ENCODE measurements around the gene PAFAH1B1. TPM values are rescaled to one million over a fixed set of nuclear protein-coding genes. Genes with fewer than 3 reads are reported as not detected.
"Not testable (repeated sequence)": the region's sequence is repeated elsewhere in the genome, so short reads cannot be mapped to it uniquely, and the experiment has no call there.

PAFAH1B1 gene
- 100 to 1,000 TPM; 151 to 171 TPM for total RNA-seq

DNA sequence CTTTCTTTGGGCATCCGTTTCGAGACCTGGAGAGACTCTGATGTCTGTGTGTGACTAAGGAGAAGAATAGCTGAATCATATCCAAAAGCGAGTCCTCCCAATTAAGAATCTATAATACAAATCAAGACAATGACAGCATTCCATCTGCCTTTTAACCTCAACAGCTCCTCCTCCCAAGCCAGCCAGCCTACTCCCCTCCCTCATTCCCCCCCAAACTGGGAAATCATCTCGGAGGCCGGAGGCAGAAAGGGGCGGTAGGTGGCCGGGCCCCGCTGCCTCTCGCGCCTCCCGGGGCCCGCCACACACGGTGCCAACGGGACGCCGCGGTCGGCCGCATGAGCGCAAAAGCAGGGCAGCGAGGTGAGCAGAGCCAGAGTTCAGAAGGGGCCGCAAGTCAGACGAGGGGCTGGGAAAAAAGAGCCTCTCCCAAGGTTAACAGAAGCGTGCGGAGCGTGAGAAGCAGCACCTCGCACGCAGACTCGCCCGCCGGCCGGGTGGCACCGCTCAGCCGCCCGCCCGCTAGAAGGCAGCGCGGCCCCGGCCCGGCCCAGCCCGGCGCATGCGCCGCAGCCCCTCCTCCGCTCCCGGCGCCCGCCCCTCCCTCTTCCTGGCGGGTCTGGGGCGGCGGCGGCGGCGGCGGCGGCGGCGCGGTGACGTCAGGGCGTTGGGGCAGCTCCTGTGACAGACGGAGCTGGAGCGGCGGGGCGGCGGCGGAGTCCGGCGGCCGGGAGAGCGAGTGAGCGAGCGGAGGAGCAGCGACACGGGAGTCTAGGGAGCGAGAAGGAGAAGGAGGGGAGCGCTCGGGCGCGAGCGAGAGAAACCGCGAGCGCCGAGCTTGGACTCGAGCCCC lies at the start of gene PAFAH1B1:
PAFAH1B1 (plus strand) TSS at position 684 of the 850 bp plus-strand sequence. CDS start 44,635 bp downstream, outside the sequence.
- Mint-ChIP-seq H3K4me3 (peak within 1 kb of the TSS; percentile 95), H3K27me3 (peaks cover 3% of the 10 kb centered on the region), H3K4me1 (peaks cover 21% of the 10 kb centered on the region), H3K9me3 (no peaks in the 10 kb centered on the region), H3K27ac (peak within 1 kb of the TSS; percentile 92), H3K36me3 (peaks cover 10% of the 10 kb centered on the region)
- ATAC-seq (ENCODE audit: low read depth) (peak; percentile 82), DNase-seq (peak; percentile 99)
- POLR2A ChIA-PET = interaction anchor here (1.0 to 2.2 kb wide), 6 partner anchors 13 to 200 kb away, joined by 3 to 16 read pairs (median 4); partner anchors contain the start of gene METTL16

DNA sequence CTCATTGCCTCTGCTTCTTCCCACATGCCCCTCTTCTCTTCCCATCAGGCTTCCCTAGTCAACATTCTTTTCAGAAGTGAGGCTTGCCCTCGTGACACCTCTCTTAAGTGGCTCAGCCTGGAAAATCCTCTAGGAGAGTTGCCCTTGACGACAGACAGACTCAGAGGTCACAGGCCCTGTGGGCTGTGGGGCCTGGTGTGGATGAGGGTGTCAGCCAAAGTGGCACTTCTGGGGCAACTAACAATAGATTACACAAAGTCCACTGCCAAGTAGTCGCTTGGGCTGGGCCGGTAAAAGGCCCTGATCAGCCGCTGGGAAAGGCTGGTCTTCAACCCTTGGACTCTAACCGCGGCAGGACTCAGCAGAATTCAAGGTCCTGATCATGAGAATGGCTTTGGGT lies 48.1 kb upstream of the PAFAH1B1 start:
- H3K4me1 Mint-ChIP-seq = peaks cover 4% of the 10 kb centered on the region
- H3K36me3 Mint-ChIP-seq = no peaks in the 10 kb centered on the region
- POLR2A ChIA-PET = no interaction called here
- ATAC-seq (ENCODE audit: low read depth) (no peak), DNase-seq (no peak)
- no peak overlapping the region for H3K4me3 Mint-ChIP-seq
- peaks cover 3% of the 10 kb centered on the region for H3K27me3 Mint-ChIP-seq
- H3K9me3 Mint-ChIP-seq = no peaks in the 10 kb centered on the region
- no peak overlapping the region for H3K27ac Mint-ChIP-seq

DNA sequence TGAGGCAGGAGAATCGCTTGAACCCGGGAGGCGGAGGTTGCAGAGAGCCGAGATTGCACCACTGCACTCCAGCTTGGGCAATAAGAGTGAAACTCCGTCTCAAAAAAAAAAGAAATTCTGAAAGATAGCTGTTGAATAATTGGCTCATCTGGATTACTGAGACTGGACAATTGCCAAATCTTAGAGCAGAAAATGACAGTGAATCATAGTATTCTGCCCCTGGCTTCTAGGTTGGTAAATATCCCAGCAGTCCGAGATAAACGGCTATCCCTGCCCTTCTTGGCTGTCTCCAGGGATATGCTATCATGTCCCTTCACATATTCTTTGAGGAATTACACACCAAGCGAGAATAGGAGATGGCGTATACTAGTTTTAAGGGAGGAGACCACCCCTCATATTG lies 46.3 kb upstream of the PAFAH1B1 start:
- Mint-ChIP-seq H3K4me1 (peaks cover 4% of the 10 kb centered on the region), H3K27me3 (peaks cover 6% of the 10 kb centered on the region), H3K36me3 (no peaks in the 10 kb centered on the region), H3K9me3 (no peaks in the 10 kb centered on the region), H3K27ac (no peak overlapping the region), H3K4me3 (no peak overlapping the region)
- POLR2A ChIA-PET = interaction anchor here (0.6 to 0.7 kb wide), 2 partner anchors 27 to 141 kb away, joined by 3 to 5 read pairs; no protein-coding TSS in a partner anchor
- DNase-seq = no peak
- ATAC-seq (ENCODE audit: low read depth) = no peak

DNA sequence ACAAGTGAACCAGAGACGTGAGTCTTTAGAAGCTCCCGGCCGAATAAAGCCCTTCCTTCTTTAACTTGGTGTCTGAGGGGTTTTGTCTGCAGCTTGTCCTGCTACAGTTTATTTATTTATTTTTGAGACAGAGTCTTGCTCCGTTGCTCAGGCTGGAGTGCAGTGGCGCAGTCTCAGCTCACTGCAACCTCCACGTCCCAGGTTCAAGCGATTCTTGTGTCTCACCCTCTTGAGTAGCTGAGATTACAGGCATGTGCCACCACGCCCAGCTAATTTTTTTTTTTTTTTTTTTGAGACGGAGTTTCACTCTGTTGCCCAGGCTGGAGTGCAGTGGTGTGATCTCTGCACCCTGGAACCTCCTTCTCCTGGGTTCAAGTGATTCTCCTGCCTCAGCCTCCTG lies 45.4 kb upstream of the PAFAH1B1 start:
- H3K36me3 Mint-ChIP-seq; H3K27me3 Mint-ChIP-seq; DNase-seq; H3K4me1 Mint-ChIP-seq; H3K4me3 Mint-ChIP-seq; ATAC-seq (ENCODE audit: low read depth); H3K27ac Mint-ChIP-seq; H3K9me3 Mint-ChIP-seq: not testable (repeated sequence)
- POLR2A ChIA-PET = interaction anchor here (0.6 to 0.7 kb wide), 2 partner anchors 57 to 140 kb away, joined by 3 to 5 read pairs; no protein-coding TSS in a partner anchor

DNA sequence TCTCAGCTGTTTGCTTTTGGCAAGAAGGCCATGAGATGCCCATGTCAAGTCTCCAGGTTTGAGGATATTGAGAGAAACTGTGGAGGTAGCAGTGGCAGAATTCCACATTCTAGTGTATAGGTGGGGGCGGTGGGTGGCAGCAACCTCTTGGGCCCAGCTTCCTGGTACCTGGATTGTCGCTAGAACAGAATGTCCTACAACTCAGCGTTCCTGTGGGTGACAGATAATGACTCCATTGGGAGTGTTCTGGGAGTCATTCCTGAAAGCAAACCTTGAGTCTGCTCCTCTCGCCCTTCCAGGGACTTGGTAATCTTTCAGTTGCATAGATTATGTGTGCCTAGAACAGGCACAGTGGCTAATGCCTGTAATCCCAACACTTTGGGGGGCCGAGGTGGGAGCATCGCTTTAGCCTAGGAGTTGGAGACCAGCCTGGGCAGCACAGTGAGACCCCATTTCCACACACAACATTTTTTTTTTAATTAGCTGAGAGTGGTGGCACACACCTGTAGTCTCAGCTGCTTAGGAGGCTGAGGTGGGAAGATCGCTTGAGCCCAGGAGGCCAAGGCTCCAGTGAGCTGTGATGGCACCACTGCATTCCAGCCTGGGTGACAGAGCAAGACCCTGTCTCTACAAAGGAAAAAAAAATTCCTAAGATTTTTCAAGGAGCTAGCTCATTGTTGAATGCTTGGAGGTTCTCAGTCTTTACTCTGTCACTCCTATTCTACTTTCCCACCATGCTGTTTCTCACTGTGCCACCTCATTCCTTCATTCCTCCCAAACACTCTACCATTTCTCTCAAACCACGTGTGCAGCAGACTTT lies 43.9 kb upstream of the PAFAH1B1 start:
- POLR2A ChIA-PET = no interaction called here
- peaks cover 6% of the 10 kb centered on the region for H3K27me3 Mint-ChIP-seq
- DNase-seq (no peak), ATAC-seq (ENCODE audit: low read depth) (no peak)
- no peaks in the 10 kb centered on the region for H3K9me3 Mint-ChIP-seq
- H3K4me1 Mint-ChIP-seq = no peaks in the 10 kb centered on the region
- H3K4me3 Mint-ChIP-seq = no peak overlapping the region
- no peak overlapping the region for H3K27ac Mint-ChIP-seq
- no peaks in the 10 kb centered on the region for H3K36me3 Mint-ChIP-seq

DNA sequence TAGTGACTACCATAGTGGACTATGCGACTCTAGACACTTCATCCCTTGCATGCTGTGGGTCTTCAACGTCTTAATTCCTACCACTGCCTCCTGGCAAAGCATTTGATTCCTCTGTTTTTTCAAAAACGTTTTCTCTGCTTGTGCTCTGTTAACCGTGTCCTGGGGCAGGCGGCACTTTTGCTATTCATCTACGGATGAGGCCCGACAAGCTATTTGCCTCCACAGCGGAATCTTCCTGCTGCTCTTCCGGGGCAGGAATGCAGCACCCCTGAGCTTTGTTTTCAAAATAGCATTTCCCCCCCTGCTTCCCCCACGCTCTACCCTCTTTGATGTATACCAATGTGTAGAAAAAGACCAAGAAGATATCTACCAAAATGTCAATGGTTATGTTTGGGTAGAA lies 42.0 kb upstream of the PAFAH1B1 start:
- Mint-ChIP-seq H3K36me3 (no peaks in the 10 kb centered on the region), H3K27ac (no peak overlapping the region), H3K4me1 (no peaks in the 10 kb centered on the region), H3K27me3 (peaks cover 6% of the 10 kb centered on the region), H3K9me3 (no peaks in the 10 kb centered on the region), H3K4me3 (no peak overlapping the region)
- no peak for ATAC-seq (ENCODE audit: low read depth)
- POLR2A ChIA-PET = no interaction called here
- DNase-seq = no peak

DNA sequence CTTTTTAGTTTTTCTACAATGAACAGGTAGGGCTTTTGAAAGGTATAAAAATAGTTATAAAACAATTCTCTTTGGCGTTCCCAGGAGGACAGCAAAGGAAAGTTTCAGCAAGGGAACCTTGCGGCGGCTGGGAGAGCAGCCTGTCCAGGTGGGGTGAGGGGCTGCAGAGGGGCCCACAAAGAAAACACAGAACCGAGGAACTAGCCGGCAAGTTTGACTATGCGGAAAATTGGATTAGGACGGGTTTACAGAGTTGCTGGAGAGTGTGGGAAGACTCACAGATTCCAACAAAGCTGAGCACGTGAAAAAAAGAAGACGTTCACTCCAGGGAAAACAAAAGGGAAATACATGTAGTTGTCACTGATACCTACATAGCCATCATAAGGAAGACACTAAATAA lies 41.5 kb upstream of the PAFAH1B1 start:
- DNase-seq = no peak
- no peaks in the 10 kb centered on the region for H3K4me1 Mint-ChIP-seq
- no peak for ATAC-seq (ENCODE audit: low read depth)
- POLR2A ChIA-PET = no interaction called here
- no peaks in the 10 kb centered on the region for H3K9me3 Mint-ChIP-seq
- H3K36me3 Mint-ChIP-seq = no peaks in the 10 kb centered on the region
- H3K27ac Mint-ChIP-seq = no peak overlapping the region
- no peak overlapping the region for H3K4me3 Mint-ChIP-seq
- H3K27me3 Mint-ChIP-seq = peaks cover 6% of the 10 kb centered on the region

DNA sequence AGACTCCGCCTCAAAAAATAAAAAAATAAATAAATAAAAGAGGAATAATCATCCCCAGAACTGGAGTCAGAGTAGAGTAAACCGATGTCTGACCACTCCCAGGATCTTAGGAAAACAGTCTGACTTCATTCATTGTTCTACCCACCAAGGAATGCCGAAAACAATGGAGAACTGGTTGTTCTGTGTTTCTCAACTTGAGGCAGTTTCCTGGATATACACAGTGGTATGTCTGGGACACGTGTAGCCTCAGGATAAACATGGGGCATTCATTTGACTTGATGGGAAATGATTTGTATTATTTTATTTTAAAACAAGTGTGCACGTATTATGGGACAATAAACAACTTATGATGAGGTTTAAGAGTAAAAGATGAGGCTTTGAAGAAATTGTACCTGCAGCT lies 32.8 kb upstream of the PAFAH1B1 start:
- no peaks in the 10 kb centered on the region for H3K27me3 Mint-ChIP-seq
- no peaks in the 10 kb centered on the region for H3K36me3 Mint-ChIP-seq
- H3K4me3 Mint-ChIP-seq = no peak overlapping the region
- no peak for ATAC-seq (ENCODE audit: low read depth)
- POLR2A ChIA-PET = interaction anchor here (0.7 kb wide), 2 partner anchors 101 to 253 kb away, joined by 3 to 4 read pairs; no protein-coding TSS in a partner anchor
- DNase-seq = no peak
- peaks cover 2% of the 10 kb centered on the region for H3K9me3 Mint-ChIP-seq
- peaks cover 9% of the 10 kb centered on the region for H3K4me1 Mint-ChIP-seq
- H3K27ac Mint-ChIP-seq = no peak overlapping the region

DNA sequence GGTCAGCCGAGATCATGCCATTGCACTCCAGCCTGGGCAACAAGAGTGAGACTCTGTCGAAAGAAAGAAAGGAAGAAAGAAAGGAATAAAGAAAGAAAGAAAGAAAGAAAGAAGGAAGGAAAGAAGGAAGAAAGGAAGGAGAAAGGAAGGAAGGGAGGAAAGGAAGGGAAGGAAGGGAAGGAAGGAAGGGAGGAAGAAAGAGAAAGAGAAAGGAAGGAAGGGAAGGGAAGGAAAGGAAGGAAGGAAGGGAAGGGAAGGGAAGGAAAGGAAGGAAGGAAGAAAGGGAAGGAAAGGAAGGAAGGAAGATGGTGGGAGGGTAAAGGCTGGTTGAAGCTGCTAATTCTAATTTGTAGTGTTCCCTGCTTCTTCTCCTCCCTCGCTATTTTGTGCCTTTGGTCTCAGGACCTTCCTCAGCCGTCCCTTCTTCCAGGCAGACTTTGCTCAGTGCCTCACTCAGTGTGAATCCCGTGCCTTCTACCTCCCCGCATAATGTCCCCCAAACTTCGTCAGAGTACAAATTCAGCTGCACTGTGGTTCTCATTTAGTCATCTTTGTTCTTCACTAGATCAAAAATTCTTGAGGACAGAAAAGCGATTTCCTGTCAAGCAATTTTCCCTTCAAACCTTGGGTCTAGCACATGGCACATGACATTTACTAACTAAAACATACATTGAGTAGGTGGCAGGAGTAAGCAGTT lies 31.1 kb upstream of the PAFAH1B1 start:
- POLR2A ChIA-PET = interaction anchor here (0.6 kb wide), 1 partner anchor 8 kb away, joined by 3 read pairs; no protein-coding TSS in a partner anchor
- H3K27ac Mint-ChIP-seq = peak overlapping the region; percentile 14
- H3K27me3 Mint-ChIP-seq = no peaks in the 10 kb centered on the region
- H3K4me3 Mint-ChIP-seq = no peak overlapping the region
- DNase-seq (no peak), ATAC-seq (ENCODE audit: low read depth) (no peak)
- peaks cover 2% of the 10 kb centered on the region for H3K9me3 Mint-ChIP-seq
- H3K36me3 Mint-ChIP-seq = no peaks in the 10 kb centered on the region
- peaks cover 9% of the 10 kb centered on the region for H3K4me1 Mint-ChIP-seq

DNA sequence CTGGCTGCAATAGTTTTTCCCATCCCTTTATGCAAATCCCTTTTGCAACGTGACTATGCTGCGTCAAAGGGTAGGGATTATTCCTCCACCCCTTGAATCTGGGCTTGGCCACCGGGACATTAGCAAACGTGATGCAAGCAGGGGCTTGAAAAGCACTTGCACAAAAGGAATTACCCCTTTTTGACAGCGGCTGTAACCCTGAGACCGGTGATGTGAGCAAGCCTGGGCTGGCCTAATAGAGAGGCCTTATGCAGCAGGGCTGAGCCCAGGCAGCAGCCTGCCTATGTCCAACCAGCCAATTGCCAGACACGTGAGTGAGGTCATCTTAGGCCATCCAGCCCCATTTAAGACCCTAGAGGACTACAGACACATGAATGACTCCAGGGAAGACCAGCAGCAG lies 30.4 kb upstream of the PAFAH1B1 start:
- no peak for ATAC-seq (ENCODE audit: low read depth)
- Mint-ChIP-seq H3K36me3 (no peaks in the 10 kb centered on the region), H3K27ac (no peak overlapping the region), H3K9me3 (peaks cover 2% of the 10 kb centered on the region), H3K4me1 (peaks cover 8% of the 10 kb centered on the region), H3K4me3 (no peak overlapping the region), H3K27me3 (no peaks in the 10 kb centered on the region)
- POLR2A ChIA-PET = no interaction called here
- DNase-seq = no peak

DNA sequence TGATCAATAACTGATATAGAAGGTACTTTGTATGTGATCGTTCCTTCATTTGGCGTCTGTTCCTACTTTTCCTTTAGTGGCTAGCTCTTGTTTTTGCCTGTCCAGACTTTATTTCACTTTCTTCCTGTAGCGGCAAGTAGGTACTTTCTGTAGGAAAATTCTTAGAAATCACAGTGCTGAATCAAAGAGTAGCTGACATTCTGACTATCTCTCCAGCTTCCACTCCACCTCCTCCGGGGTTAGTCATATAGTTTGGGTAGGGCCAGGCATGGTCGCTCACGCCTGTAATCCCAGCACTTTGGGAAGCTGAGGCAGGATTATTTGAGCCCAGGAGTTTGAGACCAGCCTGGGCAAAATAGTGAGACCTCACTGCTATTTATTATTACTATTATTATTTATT lies 29.9 kb upstream of the PAFAH1B1 start:
- H3K4me1 Mint-ChIP-seq = peaks cover 5% of the 10 kb centered on the region
- no peaks in the 10 kb centered on the region for H3K27me3 Mint-ChIP-seq
- H3K27ac Mint-ChIP-seq = no peak overlapping the region
- peaks cover 2% of the 10 kb centered on the region for H3K9me3 Mint-ChIP-seq
- no peak overlapping the region for H3K4me3 Mint-ChIP-seq
- ATAC-seq (ENCODE audit: low read depth) = no peak
- no peaks in the 10 kb centered on the region for H3K36me3 Mint-ChIP-seq
- DNase-seq = no peak
- POLR2A ChIA-PET = no interaction called here

DNA sequence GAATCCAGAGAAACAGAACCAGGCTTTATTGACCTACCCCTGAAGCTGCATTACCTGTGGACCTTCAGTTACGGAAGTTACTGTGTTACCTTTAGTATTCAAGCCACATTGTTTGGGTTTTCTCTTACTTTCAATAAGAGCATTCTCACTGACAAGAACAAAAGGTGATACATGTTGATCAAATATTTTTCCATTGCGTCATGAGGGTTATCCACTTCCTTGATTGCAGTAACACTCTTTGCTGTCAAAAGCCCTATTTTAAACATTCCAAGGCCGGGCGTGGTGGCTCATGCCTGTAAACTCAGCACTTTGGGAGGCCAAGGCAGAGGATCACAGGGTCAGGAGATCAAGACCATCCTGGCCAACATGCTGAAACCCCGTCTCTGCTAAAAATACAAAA lies 28.6 kb upstream of the PAFAH1B1 start:
- POLR2A ChIA-PET = no interaction called here
- Mint-ChIP-seq H3K9me3 (peaks cover 2% of the 10 kb centered on the region), H3K4me1 (peaks cover 5% of the 10 kb centered on the region), H3K36me3 (no peaks in the 10 kb centered on the region), H3K4me3 (no peak overlapping the region), H3K27ac (no peak overlapping the region), H3K27me3 (no peaks in the 10 kb centered on the region)
- ATAC-seq (ENCODE audit: low read depth) (no peak), DNase-seq (no peak)

DNA sequence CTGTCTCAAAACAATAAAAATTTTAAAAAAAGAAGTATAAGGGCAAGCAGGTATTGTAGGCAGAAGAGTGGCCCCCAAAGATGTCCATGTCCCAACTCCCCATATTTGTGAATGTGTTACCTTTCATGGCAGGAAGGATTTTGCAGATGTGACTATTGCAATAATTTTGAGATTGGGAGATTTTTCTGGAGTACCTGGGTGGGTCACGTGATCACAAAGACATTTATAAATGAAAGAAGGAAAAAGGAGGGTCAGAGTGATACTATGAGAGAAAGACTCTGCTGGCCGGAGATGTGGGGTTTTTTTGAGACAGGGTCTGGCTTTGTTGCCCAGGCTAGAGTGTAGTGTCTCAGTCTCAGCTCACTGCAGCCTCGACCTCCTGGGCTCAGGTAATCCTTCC lies 27.4 kb upstream of the PAFAH1B1 start:
- Mint-ChIP-seq H3K9me3 (peaks cover 2% of the 10 kb centered on the region), H3K36me3 (no peaks in the 10 kb centered on the region), H3K4me3 (no peak overlapping the region), H3K4me1 (peaks cover 5% of the 10 kb centered on the region), H3K27me3 (peaks cover 2% of the 10 kb centered on the region), H3K27ac (no peak overlapping the region)
- POLR2A ChIA-PET = no interaction called here
- ATAC-seq (ENCODE audit: low read depth) = no peak
- DNase-seq = no peak

Data from activated naive CD8-positive, alpha-beta T cell treated with anti-CD3 and anti-CD28 coated beads, Interleukin-2, amount 10 ng/mL, durations not matched to agents 7 days and 5 days (primary cell).